Measurements from ENCODE around the gene ARHGEF11.

DNA sequence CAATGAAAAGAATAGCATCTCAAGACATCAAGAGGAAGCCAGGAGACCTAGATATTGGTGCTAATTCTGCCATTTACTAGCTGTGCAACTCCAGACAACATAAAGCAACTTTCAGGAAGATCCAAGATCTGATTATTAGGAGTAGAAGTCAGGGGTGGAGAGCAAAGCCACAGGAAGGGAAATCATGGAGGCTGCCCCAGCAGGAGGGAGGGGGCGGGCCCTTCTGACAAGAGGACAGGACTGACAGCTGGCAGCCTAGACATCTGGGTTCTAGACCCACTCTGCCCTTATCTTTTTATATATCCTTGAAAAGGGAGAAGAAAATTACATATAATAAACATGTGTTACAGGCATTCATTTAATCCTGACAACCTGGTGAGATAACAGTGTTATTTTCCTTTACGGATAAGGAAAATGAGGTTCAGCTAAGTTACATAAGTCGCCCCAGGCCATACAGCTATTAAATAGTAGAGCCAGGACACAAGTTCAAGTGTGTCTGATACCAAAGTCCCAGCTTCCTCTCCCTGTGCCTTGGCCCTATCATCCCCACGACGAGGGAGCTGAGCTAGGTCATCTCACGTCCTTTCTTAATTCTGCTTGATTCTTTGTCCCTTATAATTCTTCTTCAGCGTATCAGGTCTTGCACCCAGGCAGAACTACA, 46.6 kb downstream of the ARHGEF11 start:
- TF ChIP-seq, protein P1, sequence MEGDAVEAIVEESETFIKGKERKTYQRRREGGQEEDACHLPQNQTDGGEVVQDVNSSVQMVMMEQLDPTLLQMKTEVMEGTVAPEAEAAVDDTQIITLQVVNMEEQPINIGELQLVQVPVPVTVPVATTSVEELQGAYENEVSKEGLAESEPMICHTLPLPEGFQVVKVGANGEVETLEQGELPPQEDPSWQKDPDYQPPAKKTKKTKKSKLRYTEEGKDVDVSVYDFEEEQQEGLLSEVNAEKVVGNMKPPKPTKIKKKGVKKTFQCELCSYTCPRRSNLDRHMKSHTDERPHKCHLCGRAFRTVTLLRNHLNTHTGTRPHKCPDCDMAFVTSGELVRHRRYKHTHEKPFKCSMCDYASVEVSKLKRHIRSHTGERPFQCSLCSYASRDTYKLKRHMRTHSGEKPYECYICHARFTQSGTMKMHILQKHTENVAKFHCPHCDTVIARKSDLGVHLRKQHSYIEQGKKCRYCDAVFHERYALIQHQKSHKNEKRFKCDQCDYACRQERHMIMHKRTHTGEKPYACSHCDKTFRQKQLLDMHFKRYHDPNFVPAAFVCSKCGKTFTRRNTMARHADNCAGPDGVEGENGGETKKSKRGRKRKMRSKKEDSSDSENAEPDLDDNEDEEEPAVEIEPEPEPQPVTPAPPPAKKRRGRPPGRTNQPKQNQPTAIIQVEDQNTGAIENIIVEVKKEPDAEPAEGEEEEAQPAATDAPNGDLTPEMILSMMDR (conservative IDR thresholded peaks at IDR 0.05 in 1 of 2, IDR thresholded peaks at IDR 0.05 in 1 of 2; ENCODE audit: extremely low read depth in 1 of 2, insufficient read depth in 1 of 2, low read depth in 1 of 2, low read length in 2 of 2), result no peak
- TF ChIP-seq EZH2 (IDR thresholded peaks at IDR 0.05; ENCODE audit: borderline replicate concordance, low read length), result no peak

Data from mammary epithelial cell (primary cell).